HepG2 (cell line): ENCODE data around the gene SLC25A25. TPM values are rescaled to one million over a fixed set of nuclear protein-coding genes. Genes with fewer than 3 reads are reported as not detected.

Source experiments
- FOXO1 ChIP-seq: sonication (generic); formaldehyde crosslinking; IDR thresholded peaks from 2 replicates; pipeline ENCODE4 v1.4.0; 2020; ENCODE audit warnings: missing genetic modification reagents
- HDAC2 ChIP-seq: sonication (generic); formaldehyde crosslinking; IDR thresholded peaks from 2 replicates; pipeline ENCODE4 v1.4.0; 2020; ENCODE audit warnings: missing genetic modification reagents
- HNRNPK ChIP-seq: fragments of 200-400 bp; formaldehyde crosslinking; IDR thresholded peaks from 2 replicates; pipeline ENCODE4 v1.6.1; 2018; ENCODE audit warnings: low read length, low read depth, moderate library complexity, mild to moderate bottlenecking; ENCODE audit not compliant: poor library complexity, severe bottlenecking
- HNRNPUL1 ChIP-seq: fragments of 200-400 bp; formaldehyde crosslinking; IDR thresholded peaks from 2 replicates; pipeline ENCODE4 v1.6.1; 2017; ENCODE audit warnings: low read depth, mild to moderate bottlenecking, low read length, moderate library complexity
- MAFF ChIP-seq: IDR thresholded peaks from 2 replicates; pipeline ENCODE4 v1.6.1; 2011; ENCODE audit warnings: low read depth, low read length, improper control_type of control experiment
- NFE2 ChIP-seq: sonication (generic); formaldehyde crosslinking; IDR thresholded peaks from 2 replicates; pipeline ENCODE4 v1.4.0; 2020; ENCODE audit warnings: missing genetic modification reagents
- PHF5A ChIP-seq: IDR thresholded peaks from one replicate; pipeline ENCODE4 v1.6.1; 2018; ENCODE audit warnings: low read depth, missing genetic modification reagents; ENCODE audit not compliant: unreplicated experiment
- POGZ ChIP-seq: sonication (generic); formaldehyde crosslinking; IDR thresholded peaks from 2 replicates; pipeline ENCODE4 v1.4.0; 2020; ENCODE audit warnings: mild to moderate bottlenecking, missing genetic modification reagents
- RBAK ChIP-seq: sonication (generic); formaldehyde crosslinking; IDR thresholded peaks from 2 replicates; pipeline ENCODE4 v1.5.1; 2020; ENCODE audit warnings: mild to moderate bottlenecking, missing genetic modification reagents
- REXO4 ChIP-seq: sonication (generic); formaldehyde crosslinking; IDR thresholded peaks from 2 replicates; pipeline ENCODE4 v1.8.0; 2022; ENCODE audit warnings: missing genetic modification reagents, mild to moderate bottlenecking, borderline replicate concordance
- TBX2 ChIP-seq: sonication (generic); formaldehyde crosslinking; IDR thresholded peaks from 2 replicates; pipeline ENCODE4 v1.5.0; 2020; ENCODE audit warnings: missing genetic modification reagents, mild to moderate bottlenecking, borderline replicate concordance
- ZNF263 ChIP-seq: sonication (generic); formaldehyde crosslinking; IDR thresholded peaks from 2 replicates; pipeline ENCODE4 v1.4.0; 2020; ENCODE audit warnings: missing genetic modification reagents
- ZNF891 ChIP-seq: sonication (generic); formaldehyde crosslinking; IDR thresholded peaks from 2 replicates; pipeline ENCODE4 v1.5.0; 2020; ENCODE audit warnings: mild to moderate bottlenecking, missing genetic modification reagents
- ZSCAN21 ChIP-seq: sonication (generic); formaldehyde crosslinking; IDR thresholded peaks from 2 replicates; pipeline ENCODE4 v1.8.0; 2022; ENCODE audit warnings: mild to moderate bottlenecking, missing genetic modification reagents, moderate library complexity, borderline replicate concordance
- polyA plus RNA-seq, 8 experiments: library from polyadenylated mRNA; depleted of rRNA in 3 of 8; stranded (reverse) in 7 of 8; unstranded in 1 of 8; fragments of >200 nt; fragmentation: Illumina TruSeq in 4 of 8; extraction: Trizol in 4 of 8; gene quantifications; 2 replicates each; pipeline versions ENCODE4 v1.2.1 to v1.2.3, GENCODE V29; 2011 to 2016; ENCODE audit warnings: low read depth in 4 of 8, missing spikeins in 1 of 8, mixed read lengths in 1 of 8; ENCODE audit not compliant: insufficient read depth in 1 of 8
- total RNA-seq, 5 experiments: library from RNA; depleted of rRNA; stranded (reverse); fragments of >200 nt; fragmentation: Illumina TruSeq; extraction: Trizol; gene quantifications; 2 replicates each; pipeline ENCODE4 v1.2.3, GENCODE V29; 2016; ENCODE audit warnings: low read depth in 1 of 5
- TF ChIP-seq, protein P1 (sequence below): sonication (generic); formaldehyde crosslinking; IDR thresholded peaks from 2 replicates; pipeline ENCODE4 v1.5.1; 2020; ENCODE audit warnings: mild to moderate bottlenecking, missing genetic modification reagents, borderline replicate concordance
- TF ChIP-seq, protein P2 (sequence below), 2 experiments: fragments of 450-650 bp in 1 of 2; sonication (generic) in 1 of 2; formaldehyde crosslinking; IDR thresholded peaks; 2 replicates each; pipeline versions ENCODE4 v1.5.0 to v1.8.0; 2020 to 2022; ENCODE audit warnings: mild to moderate bottlenecking in 1 of 2, missing genetic modification reagents in 1 of 2
- TF ChIP-seq, protein P3 (sequence below), 2 experiments: sonication (generic) in 1 of 2; formaldehyde crosslinking in 1 of 2; IDR thresholded peaks; 2 replicates each; pipeline versions ENCODE4 v1.4.0 to v1.6.1; 2016 to 2020; ENCODE audit warnings: borderline replicate concordance in 1 of 2, low read depth in 1 of 2, mild to moderate bottlenecking in 1 of 2, missing genetic modification reagents in 1 of 2
- TF ChIP-seq, protein P4 (sequence below): sonication (generic); formaldehyde crosslinking; IDR thresholded peaks from 2 replicates; pipeline ENCODE4 v1.8.1; 2023; ENCODE audit warnings: missing genetic modification reagents, inconsistent platforms, borderline replicate concordance
- TF ChIP-seq, protein P5 (sequence below): sonication (generic); formaldehyde crosslinking; IDR thresholded peaks from 2 replicates; pipeline ENCODE4 v1.5.1; 2020; ENCODE audit warnings: missing genetic modification reagents, mild to moderate bottlenecking, borderline replicate concordance

The SLC25A25 gene
- total and polyA plus RNA-seq, 2 of the 13 experiments (the other 11 are each of a cell fraction or from before 2014, with no cell fraction given), result 10.5 to 24.8 TPM

DNA sequence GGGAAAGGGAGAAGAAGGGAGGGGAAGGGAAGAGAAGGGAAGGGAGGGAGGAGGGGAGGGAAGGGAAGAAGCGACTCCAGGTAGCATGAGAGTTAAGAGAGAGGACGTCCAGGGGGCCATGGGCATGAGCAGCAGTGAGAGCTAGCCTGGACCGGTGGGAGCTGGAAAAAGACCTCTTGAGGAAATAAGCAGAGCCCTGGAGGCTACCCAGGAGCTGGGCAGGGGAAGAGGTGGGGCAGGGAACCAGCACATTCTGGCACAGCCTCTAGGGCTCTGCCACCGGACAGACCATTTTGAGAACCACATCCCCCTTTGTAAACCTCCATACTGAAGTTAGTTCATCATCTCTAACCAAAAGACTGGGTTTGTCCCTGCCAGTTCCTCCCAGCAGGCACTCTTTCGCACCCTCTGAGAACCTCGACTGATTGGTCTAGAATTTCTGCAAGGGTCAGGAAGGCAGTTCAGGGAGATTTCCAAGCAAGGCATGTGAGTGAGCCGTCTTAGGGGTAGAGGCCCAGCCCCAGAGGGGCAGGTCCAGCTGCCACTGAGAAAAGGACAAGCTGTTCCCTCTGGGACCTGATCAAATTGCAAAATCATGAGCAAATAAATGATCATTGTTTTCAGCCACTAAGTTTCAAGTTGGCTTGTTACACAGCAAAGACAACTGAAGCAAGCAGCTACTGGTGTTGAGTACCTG is 12.5 kb upstream of the SLC25A25 start (continued):
- TF ChIP-seq HNRNPUL1, result no peak
- TF ChIP-seq ZNF263 (CRISPR knock-in tag), result no peak
- TF ChIP-seq REXO4, result no peak
- peak; percentile 92 for TF ChIP-seq RBAK (CRISPR knock-in tag)
- no peak for TF ChIP-seq ZSCAN21 (CRISPR knock-in tag)
- no peak for TF ChIP-seq HDAC2 (CRISPR knock-in tag)
- TF ChIP-seq, protein P1, sequence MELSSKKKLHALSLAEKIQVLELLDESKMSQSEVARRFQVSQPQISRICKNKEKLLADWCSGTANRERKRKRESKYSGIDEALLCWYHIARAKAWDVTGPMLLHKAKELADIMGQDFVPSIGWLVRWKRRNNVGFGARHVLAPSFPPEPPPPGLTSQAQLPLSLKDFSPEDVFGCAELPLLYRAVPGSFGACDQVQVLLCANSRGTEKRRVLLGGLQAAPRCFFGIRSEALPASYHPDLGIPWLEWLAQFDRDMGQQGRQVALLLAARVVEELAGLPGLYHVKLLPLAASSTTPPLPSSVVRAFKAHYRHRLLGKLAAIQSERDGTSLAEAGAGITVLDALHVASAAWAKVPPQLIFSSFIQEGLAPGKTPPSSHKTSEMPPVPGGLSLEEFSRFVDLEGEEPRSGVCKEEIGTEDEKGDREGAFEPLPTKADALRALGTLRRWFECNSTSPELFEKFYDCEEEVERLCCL (CRISPR knock-in tag), result no peak
- TF ChIP-seq FOXO1 (CRISPR knock-in tag), result no peak
- TF ChIP-seq POGZ (CRISPR knock-in tag), result no peak
- TF ChIP-seq NFE2, result no peak
- no peak for TF ChIP-seq ZNF891
- TF ChIP-seq TBX2 (CRISPR knock-in tag), result no peak
- TF ChIP-seq, protein P2, sequence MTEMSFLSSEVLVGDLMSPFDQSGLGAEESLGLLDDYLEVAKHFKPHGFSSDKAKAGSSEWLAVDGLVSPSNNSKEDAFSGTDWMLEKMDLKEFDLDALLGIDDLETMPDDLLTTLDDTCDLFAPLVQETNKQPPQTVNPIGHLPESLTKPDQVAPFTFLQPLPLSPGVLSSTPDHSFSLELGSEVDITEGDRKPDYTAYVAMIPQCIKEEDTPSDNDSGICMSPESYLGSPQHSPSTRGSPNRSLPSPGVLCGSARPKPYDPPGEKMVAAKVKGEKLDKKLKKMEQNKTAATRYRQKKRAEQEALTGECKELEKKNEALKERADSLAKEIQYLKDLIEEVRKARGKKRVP (CRISPR knock-in tag; IDR thresholded peaks at IDR 0.05), result no peak
- TF ChIP-seq, protein P3, sequence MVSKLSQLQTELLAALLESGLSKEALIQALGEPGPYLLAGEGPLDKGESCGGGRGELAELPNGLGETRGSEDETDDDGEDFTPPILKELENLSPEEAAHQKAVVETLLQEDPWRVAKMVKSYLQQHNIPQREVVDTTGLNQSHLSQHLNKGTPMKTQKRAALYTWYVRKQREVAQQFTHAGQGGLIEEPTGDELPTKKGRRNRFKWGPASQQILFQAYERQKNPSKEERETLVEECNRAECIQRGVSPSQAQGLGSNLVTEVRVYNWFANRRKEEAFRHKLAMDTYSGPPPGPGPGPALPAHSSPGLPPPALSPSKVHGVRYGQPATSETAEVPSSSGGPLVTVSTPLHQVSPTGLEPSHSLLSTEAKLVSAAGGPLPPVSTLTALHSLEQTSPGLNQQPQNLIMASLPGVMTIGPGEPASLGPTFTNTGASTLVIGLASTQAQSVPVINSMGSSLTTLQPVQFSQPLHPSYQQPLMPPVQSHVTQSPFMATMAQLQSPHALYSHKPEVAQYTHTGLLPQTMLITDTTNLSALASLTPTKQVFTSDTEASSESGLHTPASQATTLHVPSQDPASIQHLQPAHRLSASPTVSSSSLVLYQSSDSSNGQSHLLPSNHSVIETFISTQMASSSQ (IDR thresholded peaks at IDR 0.05; ENCODE audit: low read depth), result no peak
- TF ChIP-seq, protein P3 (CRISPR knock-in tag; IDR thresholded peaks at IDR 0.05; ENCODE audit: borderline replicate concordance), result no peak
- TF ChIP-seq, protein P4, sequence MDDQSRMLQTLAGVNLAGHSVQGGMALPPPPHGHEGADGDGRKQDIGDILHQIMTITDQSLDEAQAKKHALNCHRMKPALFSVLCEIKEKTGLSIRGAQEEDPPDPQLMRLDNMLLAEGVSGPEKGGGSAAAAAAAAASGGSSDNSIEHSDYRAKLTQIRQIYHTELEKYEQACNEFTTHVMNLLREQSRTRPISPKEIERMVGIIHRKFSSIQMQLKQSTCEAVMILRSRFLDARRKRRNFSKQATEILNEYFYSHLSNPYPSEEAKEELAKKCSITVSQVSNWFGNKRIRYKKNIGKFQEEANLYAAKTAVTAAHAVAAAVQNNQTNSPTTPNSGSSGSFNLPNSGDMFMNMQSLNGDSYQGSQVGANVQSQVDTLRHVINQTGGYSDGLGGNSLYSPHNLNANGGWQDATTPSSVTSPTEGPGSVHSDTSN, result no peak
- TF ChIP-seq PHF5A (CRISPR knock-in tag), result no peak
- TF ChIP-seq MAFF, result no peak
- TF ChIP-seq HNRNPK, result peak; percentile 65
- TF ChIP-seq, protein P5, sequence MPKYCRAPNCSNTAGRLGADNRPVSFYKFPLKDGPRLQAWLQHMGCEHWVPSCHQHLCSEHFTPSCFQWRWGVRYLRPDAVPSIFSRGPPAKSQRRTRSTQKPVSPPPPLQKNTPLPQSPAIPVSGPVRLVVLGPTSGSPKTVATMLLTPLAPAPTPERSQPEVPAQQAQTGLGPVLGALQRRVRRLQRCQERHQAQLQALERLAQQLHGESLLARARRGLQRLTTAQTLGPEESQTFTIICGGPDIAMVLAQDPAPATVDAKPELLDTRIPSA (CRISPR knock-in tag), result no peak
